IMR-90 (cell line): ENCODE data around the gene ST7. TPM values are rescaled to one million over a fixed set of nuclear protein-coding genes. Genes with fewer than 3 reads are reported as not detected.

ENCODE experiments used
- ATAC-seq: fragments of 200-7000 bp; cut with Tn5 transposase; 2 replicates; pipeline ENCODE4 v1.9.1; 2020; ENCODE audit warnings: low read depth, mild to moderate bottlenecking, moderate library complexity
- BruUV-seq: library from RNA; stranded (reverse); fragments of 400-500 nt; replicated peaks from 2 replicates; lab custom pipeline; 2021; lab: Mats Ljungman, UMichigan
- CTCF ChIA-PET: fragments of 300-600 bp; formaldehyde crosslinking; extraction: SDS; loops from one replicate; lab custom pipeline; 2021; ENCODE audit warnings: antibody characterized with exemption; lab: Yijun Ruan, JAX
- POLR2A ChIA-PET: fragments of 300-600 bp; sonication (Branson Sonifier 250); formaldehyde crosslinking; loops from one replicate; lab custom pipeline; 2022; ENCODE audit warnings: antibody characterized with exemption; ENCODE audit not compliant: unreplicated experiment; lab: Charles Lee
- DNase-seq: peaks from one replicate; pipeline ENCODE4 v3.0.0; 2013
- H2AFZ ChIP-seq: replicated peaks from 2 replicates; pipeline ENCODE3; 2013; ENCODE audit warnings: low read length, mild to moderate bottlenecking; ENCODE audit not compliant: poor library complexity
- H2AK5ac ChIP-seq: 2 replicates; pipeline ENCODE4 v1.6.1; 2013; ENCODE audit warnings: low read depth, low read length, inconsistent platforms
- H2AK9ac ChIP-seq: replicated peaks from 2 replicates; pipeline ENCODE3; 2013; ENCODE audit warnings: mild to moderate bottlenecking, low read depth, low read length, moderate library complexity; ENCODE audit not compliant: poor library complexity
- H2BK120ac ChIP-seq: 2 replicates; pipeline ENCODE4 v1.6.1; 2013; ENCODE audit warnings: low read depth, low read length, inconsistent platforms
- H2BK15ac ChIP-seq: 3 replicates; pipeline ENCODE4 v1.6.1; 2013; ENCODE audit warnings: low read depth, low read length, inconsistent platforms
- H2BK20ac ChIP-seq: 2 replicates; pipeline ENCODE4 v1.6.1; 2013; ENCODE audit warnings: low read depth, mild to moderate bottlenecking, inconsistent platforms, low read length, moderate library complexity
- H2BK5ac ChIP-seq: 2 replicates; pipeline ENCODE4 v1.6.1; 2013; ENCODE audit warnings: mild to moderate bottlenecking, low read depth, low read length, inconsistent platforms; ENCODE audit not compliant: poor library complexity, severe bottlenecking
- H3K14ac ChIP-seq: replicated peaks from 2 replicates; pipeline ENCODE4 v1.6.1; 2013; ENCODE audit warnings: low read depth, low read length, inconsistent platforms
- H3K18ac ChIP-seq: 2 replicates; pipeline ENCODE4 v1.6.1; 2013; ENCODE audit warnings: low read depth, low read length, control low read depth
- H3K23ac ChIP-seq: 2 replicates; pipeline ENCODE4 v1.6.1; 2013; ENCODE audit warnings: low read depth, low read length, inconsistent platforms
- H3K27ac ChIP-seq: 2 replicates; pipeline ENCODE4 v1.5.1; 2013; ENCODE audit warnings: mild to moderate bottlenecking, control low read depth, low read length; ENCODE audit not compliant: insufficient read depth
- H3K27me3 ChIP-seq: 2 replicates; pipeline ENCODE4 v1.6.1; 2013; ENCODE audit warnings: low read length; ENCODE audit not compliant: control insufficient read depth, insufficient read depth
- H3K36me3 ChIP-seq: 2 replicates; pipeline ENCODE4 v1.6.1; 2013; ENCODE audit warnings: low read length, mixed read lengths; ENCODE audit not compliant: control insufficient read depth, insufficient read depth
- H3K4ac ChIP-seq: 2 replicates; pipeline ENCODE4 v1.6.1; 2013; ENCODE audit warnings: low read depth, low read length, inconsistent platforms
- H3K4me1 ChIP-seq: 2 replicates; pipeline ENCODE4 v1.6.1; 2013; ENCODE audit warnings: low read length, mixed read lengths; ENCODE audit not compliant: control insufficient read depth, insufficient read depth
- H3K4me2 ChIP-seq: 2 replicates; pipeline ENCODE4 v1.6.1; 2013; ENCODE audit warnings: low read depth, mild to moderate bottlenecking, control low read depth, low read length, moderate library complexity
- H3K4me3 ChIP-seq: 2 replicates; pipeline ENCODE4 v1.5.1; 2013; ENCODE audit warnings: low read depth, mild to moderate bottlenecking, control low read depth, low read length, moderate library complexity; ENCODE audit not compliant: insufficient read depth
- H3K56ac ChIP-seq: 2 replicates; pipeline ENCODE4 v1.6.1; 2013; ENCODE audit warnings: low read length, inconsistent platforms; ENCODE audit not compliant: insufficient read depth; ENCODE audit errors: extremely low read depth
- H3K79me1 ChIP-seq, 2 experiments: 2 replicates each; pipeline ENCODE4 v1.6.1; 2013; ENCODE audit warnings: low read length in 2 of 2, inconsistent platforms in 1 of 2, low read depth in 1 of 2
- H3K9ac ChIP-seq: 2 replicates; pipeline ENCODE4 v1.6.1; 2013; ENCODE audit warnings: low read depth, low read length, control low read depth
- H3K9me1 ChIP-seq: 2 replicates; pipeline ENCODE4 v1.6.1; 2013; ENCODE audit warnings: low read length, inconsistent platforms; ENCODE audit not compliant: insufficient read depth
- H3K9me3 ChIP-seq: 2 replicates; pipeline ENCODE4 v1.6.1; 2013; ENCODE audit warnings: low read length; ENCODE audit not compliant: control insufficient read depth, insufficient read depth
- H4K20me1 ChIP-seq: 2 replicates; pipeline ENCODE4 v1.6.1; 2013; ENCODE audit warnings: low read length, inconsistent platforms; ENCODE audit not compliant: insufficient read depth
- H4K5ac ChIP-seq: 2 replicates; pipeline ENCODE4 v1.6.1; 2013; ENCODE audit warnings: mild to moderate bottlenecking, low read depth, low read length, control low read depth
- H4K8ac ChIP-seq, 2 experiments: 2 replicates each; pipeline ENCODE4 v1.6.1; 2013; ENCODE audit warnings: low read depth in 2 of 2, low read length in 2 of 2, control low read depth in 1 of 2, inconsistent platforms in 1 of 2
- H4K91ac ChIP-seq: 2 replicates; pipeline ENCODE4 v1.6.1; 2013; ENCODE audit warnings: low read depth, low read length, inconsistent platforms; ENCODE audit not compliant: insufficient read depth
- CHD1 ChIP-seq: IDR thresholded peaks from 2 replicates; pipeline ENCODE4 v1.6.1; 2012; ENCODE audit warnings: low read depth, low read length, improper control_type of control experiment
- CTCF ChIP-seq: conservative IDR thresholded peaks from 2 replicates; pipeline ENCODE4 v1.5.1; 2012; ENCODE audit warnings: mild to moderate bottlenecking, low read depth, low read length, improper control_type of control experiment
- MAFK ChIP-seq: IDR thresholded peaks from 2 replicates; pipeline ENCODE4 v1.6.1; 2012; ENCODE audit warnings: low read depth, low read length, improper control_type of control experiment
- MXI1 ChIP-seq: IDR thresholded peaks from 2 replicates; pipeline ENCODE4 v1.6.1; 2012; ENCODE audit warnings: low read depth, mild to moderate bottlenecking, low read length, moderate library complexity, borderline replicate concordance
- POLR2A ChIP-seq: IDR thresholded peaks from 2 replicates; pipeline ENCODE4 v1.6.1; 2012; ENCODE audit warnings: mild to moderate bottlenecking, low read depth, low read length
- RAD21 ChIP-seq: IDR thresholded peaks from 2 replicates; pipeline ENCODE4 v1.6.1; 2012; ENCODE audit warnings: low read length, improper control_type of control experiment
- RCOR1 ChIP-seq: IDR thresholded peaks from 2 replicates; pipeline ENCODE4 v1.6.1; 2012; ENCODE audit warnings: mild to moderate bottlenecking, low read length, improper control_type of control experiment; ENCODE audit not compliant: insufficient replicate concordance
- RFX5 ChIP-seq: IDR thresholded peaks from 2 replicates; pipeline ENCODE4 v1.8.0; 2012; ENCODE audit warnings: low read depth, mild to moderate bottlenecking, low read length, moderate library complexity
- SMC3 ChIP-seq: fragments of 150-350 bp; IDR thresholded peaks from 2 replicates; pipeline ENCODE4 v1.6.1; 2016; ENCODE audit warnings: low read depth, mild to moderate bottlenecking, antibody characterized with exemption, low read length, moderate library complexity
- WGBS, 2 experiments: methylation state at CpG; one replicate each; pipeline versions ENCODE4 v1.1.5 to v1.1.7; 2013; ENCODE audit warnings: missing lambda C conversion rate in 2 of 2; ENCODE audit not compliant: insufficient read length in 1 of 2; ENCODE audit errors: extremely low coverage in 2 of 2; 5-methylcytosine and 5-hydroxymethylcytosine counted together
- dilution Hi-C: fragments of 300-500 bp; cut with HindIII; formaldehyde crosslinking; loops from one replicate; pipeline ENCODE4 v1.14.3; 2018; ENCODE audit warnings: low sequenced_read_pairs; ENCODE audit not compliant: unreplicated experiment
- in situ Hi-C: fragments of 300-500 bp; cut with MboI; formaldehyde crosslinking; loops from 3 replicates; pipeline ENCODE4 v1.14.3; 2019; ENCODE audit warnings: low sequenced_read_pairs, inconsistent platforms, mixed read lengths
- intact Hi-C: fragments of 100-400 bp; cut with micrococcal nuclease; formaldehyde crosslinking; loops from 2 replicates; pipeline ENCODE4 v1.10.0; 2022
- polyA plus RNA-seq, 3 experiments: library from polyadenylated mRNA; depleted of rRNA; stranded (reverse); fragments of >200 nt; gene quantifications; 2 replicates each; pipeline ENCODE4 v1.2.3, GENCODE V29; 2012; ENCODE audit warnings: low replicate concordance in 1 of 3
- total RNA-seq: library from RNA; depleted of rRNA; stranded (reverse); fragments of >200 nt; gene quantifications from 2 replicates; pipeline ENCODE4 v1.2.3, GENCODE V29; 2012

The ST7 gene
- total and polyA plus RNA-seq, 2 of the 4 experiments (the other 2 are of a cell fraction), result 18.6 to 26.0 TPM

DNA sequence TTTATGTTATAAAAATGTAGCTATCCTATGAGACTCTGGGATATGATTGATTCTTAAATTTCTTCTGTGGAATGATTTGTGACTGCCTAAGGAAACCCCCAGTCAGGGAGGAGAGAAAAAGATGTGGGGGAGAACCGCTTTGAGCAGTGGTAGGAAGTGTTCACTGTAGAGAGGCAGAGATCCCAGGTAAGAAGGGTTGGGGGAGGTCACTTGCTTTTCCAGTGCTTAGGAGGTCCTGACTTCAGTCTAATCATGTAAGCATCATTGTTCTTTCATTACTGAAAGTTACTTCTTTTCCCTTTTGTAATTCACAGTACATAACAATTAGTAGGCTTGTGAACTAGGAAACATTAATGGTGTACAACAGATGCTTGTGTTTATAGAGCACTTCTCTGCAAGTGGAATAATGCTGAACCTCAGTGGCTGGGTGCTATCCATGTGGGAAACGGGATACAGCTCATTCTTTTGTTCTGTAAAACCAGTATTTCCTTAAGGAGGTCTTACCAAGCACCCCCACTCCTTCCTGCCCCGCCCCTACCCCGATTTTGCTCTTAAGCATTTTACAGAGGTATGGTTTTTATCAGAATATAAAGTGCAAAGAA, 165.4 kb downstream of the ST7 start (continued):
- TF ChIP-seq CTCF, result no peak

DNA sequence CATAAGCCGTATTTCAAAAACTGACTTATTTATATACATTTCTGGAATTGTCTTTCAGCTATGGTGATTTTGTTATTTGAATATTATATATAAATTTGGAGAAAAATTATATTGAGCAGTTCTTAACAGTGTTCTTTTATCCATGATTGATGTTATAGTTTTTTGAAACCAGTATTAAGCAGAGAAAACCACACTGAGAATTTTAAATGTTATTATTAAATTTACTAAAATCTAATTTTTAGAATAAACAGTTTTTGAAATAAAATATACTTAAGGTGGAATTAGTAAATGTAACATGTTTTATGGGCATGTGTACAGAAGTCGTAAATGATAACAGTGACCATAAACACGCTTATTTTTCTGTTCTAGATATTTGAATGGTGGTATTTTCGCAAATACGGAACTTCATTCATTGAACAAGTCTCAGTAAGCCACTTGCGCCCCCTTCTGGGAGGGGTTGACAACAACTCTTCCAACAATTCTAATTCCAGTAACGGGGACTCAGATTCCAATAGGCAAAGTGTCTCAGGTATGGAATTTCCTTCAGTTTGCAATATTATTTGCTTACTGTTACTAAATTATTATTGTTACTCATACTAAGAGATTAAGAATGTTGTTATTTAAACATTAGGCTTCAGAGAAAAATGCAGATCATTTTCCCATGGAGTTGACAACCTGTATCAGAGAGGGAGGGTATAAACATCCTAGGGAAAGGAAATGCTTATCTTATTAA, 166.1 kb downstream of the ST7 start:
- H3K9me3 ChIP-seq, result no peaks in the 10 kb centered on the region
- H2AK9ac ChIP-seq, result no peak overlapping the region
- H2BK20ac ChIP-seq, result no peak overlapping the region
- intact Hi-C loops, result loop anchor here (1.0 kb wide), 2 partner anchors 131 to 189 kb away; no protein-coding TSS in a partner anchor
- H2AK5ac ChIP-seq, result no peak overlapping the region
- H3K27me3 ChIP-seq, result no peaks in the 10 kb centered on the region
- H3K79me1 ChIP-seq, result peaks cover 0 to 5% of the 10 kb centered on the region in 2 experiments; a peak in 2 of 4 replicates
- dilution Hi-C loops, result no loop called here
- TF ChIP-seq POLR2A (0 out of 2 replicates have a peak, but pooled peaks have one; percentile 37), RFX5 (no peak), RAD21 (peak; percentile 95), SMC3 (peak; percentile 94), RCOR1 (no peak), MAFK (peak; percentile 66), MXI1 (no peak), CHD1 (no peak; the same call in 1 of the 2 replicates), CTCF (peak; percentile 93)
- H3K27ac ChIP-seq, result no peak overlapping the region
- H2AFZ ChIP-seq, result no peak overlapping the region
- no peak overlapping the region for H3K56ac ChIP-seq
- no peaks in the 10 kb centered on the region for H3K36me3 ChIP-seq
- no peak overlapping the region for H2BK5ac ChIP-seq
- ChIA-PET CTCF (interaction anchor here (0.6 to 1.5 kb wide), 3 partner anchors 11 to 134 kb away, joined by 3 to 5 read pairs (median 4); no protein-coding TSS in a partner anchor), POLR2A (no interaction called here)
- peaks cover 3% of the 10 kb centered on the region for H3K4me1 ChIP-seq
- H2BK120ac ChIP-seq, result no peak overlapping the region
- ATAC-seq (peak; percentile 75), DNase-seq (peak; percentile 81)
- H3K4me3 ChIP-seq, result no peak overlapping the region
- H3K9ac ChIP-seq, result no peak overlapping the region
- no CpG with 5 or more reads among the region's 7 CpGs for WGBS, 2 experiments
- no peak overlapping the region for H3K4me2 ChIP-seq
- in situ Hi-C loops, result loop anchor here (5.0 kb wide), 2 partner anchors 132 to 187 kb away; no protein-coding TSS in a partner anchor
- no TSS peak for BruUV-seq
- 0 out of 2 replicates have a peak, but pooled peaks cover under 1% of the 10 kb centered on the region for H3K9me1 ChIP-seq
- H2BK15ac ChIP-seq, result no peak overlapping the region
- H4K5ac ChIP-seq, result no peak overlapping the region
- no peak overlapping the region for H3K18ac ChIP-seq
- no peak overlapping the region for H3K4ac ChIP-seq
- no peak overlapping the region for H3K23ac ChIP-seq
- H3K14ac ChIP-seq, result no peak overlapping the region
- no peaks in the 10 kb centered on the region for H4K20me1 ChIP-seq
- H4K91ac ChIP-seq, result no peak overlapping the region
- H4K8ac ChIP-seq, result no peak overlapping the region
